Measurements from ENCODE around the gene TCHP. TPM values are rescaled to one million over a fixed set of nuclear protein-coding genes. Genes with fewer than 3 reads are reported as not detected.
A peak's percentile ranks its signal among the peaks of the same experiment; 100 is the strongest.
"Not testable (repeated sequence)": the region's sequence is repeated elsewhere in the genome, so short reads cannot be mapped to it uniquely, and the experiment has no call there.

The TCHP gene
- 8.4 and 11.5 TPM in 2 replicates for total RNA-seq (ENCODE audit: low replicate concordance)

GRCh38 chr12:109899783-109900751 lies at the start of gene TCHP:
Gene TCHP, plus strand, starts transcription at chr12:109900274. Its CDS starts 2,753 bp downstream, at chr12:109903027.
- peak; percentile 44 for TF ChIP-seq CTCF (IDR thresholded peaks at IDR 0.05; ENCODE audit: insufficient read depth, low read length)
- peak; percentile 87 for DNase-seq (ENCODE audit: low read depth)
- H3K4me3 ChIP-seq (ENCODE audit: low read depth, low read length), result peak within 1 kb of the TSS; percentile 81

- H3K4me3 ChIP-seq (ENCODE audit: low read depth, low read length); DNase-seq (ENCODE audit: low read depth): not testable (repeated sequence)
These were observed 49.6 kb upstream of the TCHP start for GRCh38 chr12:109850518-109850917.

GRCh38 chr12:109855377-109855776 lies 44.7 kb upstream of the TCHP start:
- H3K4me3 ChIP-seq (ENCODE audit: low read depth, low read length), result no peak overlapping the region
- no peak for TF ChIP-seq CTCF (IDR thresholded peaks at IDR 0.05; ENCODE audit: insufficient read depth, low read length)
- DNase-seq (ENCODE audit: low read depth), result no peak

GRCh38 chr12:109857715-109858114 lies 42.4 kb upstream of the TCHP start:
- no peak for TF ChIP-seq CTCF (IDR thresholded peaks at IDR 0.05; ENCODE audit: insufficient read depth, low read length)
- H3K4me3 ChIP-seq (ENCODE audit: low read depth, low read length), result no peak overlapping the region
- no peak for DNase-seq (ENCODE audit: low read depth)

GRCh38 chr12:109858764-109859163 lies 41.3 kb upstream of the TCHP start:
- no peak overlapping the region for H3K4me3 ChIP-seq (ENCODE audit: low read depth, low read length)
- no peak for TF ChIP-seq CTCF (IDR thresholded peaks at IDR 0.05; ENCODE audit: insufficient read depth, low read length)
- no peak for DNase-seq (ENCODE audit: low read depth)

GRCh38 chr12:109860977-109861376 lies 39.1 kb upstream of the TCHP start:
- no peak for TF ChIP-seq CTCF (IDR thresholded peaks at IDR 0.05; ENCODE audit: insufficient read depth, low read length)
- no peak overlapping the region for H3K4me3 ChIP-seq (ENCODE audit: low read depth, low read length)
- no peak for DNase-seq (ENCODE audit: low read depth)

GRCh38 chr12:109861689-109862314 lies 38.3 kb upstream of the TCHP start:
- DNase-seq (ENCODE audit: low read depth), result no peak
- TF ChIP-seq CTCF (IDR thresholded peaks at IDR 0.05; ENCODE audit: insufficient read depth, low read length), result no peak

GRCh38 chr12:109862491-109862890 lies 37.6 kb upstream of the TCHP start:
- not testable (repeated sequence) for H3K4me3 ChIP-seq (ENCODE audit: low read depth, low read length); DNase-seq (ENCODE audit: low read depth)

More at GRCh38 chr12:109861689-109862314, 38.3 kb upstream of the TCHP start:
- H3K4me3 ChIP-seq (ENCODE audit: low read depth, low read length), result no peak overlapping the region
